ENCODE results near the gene SLC5A9.

The SLC5A9 gene

DNA sequence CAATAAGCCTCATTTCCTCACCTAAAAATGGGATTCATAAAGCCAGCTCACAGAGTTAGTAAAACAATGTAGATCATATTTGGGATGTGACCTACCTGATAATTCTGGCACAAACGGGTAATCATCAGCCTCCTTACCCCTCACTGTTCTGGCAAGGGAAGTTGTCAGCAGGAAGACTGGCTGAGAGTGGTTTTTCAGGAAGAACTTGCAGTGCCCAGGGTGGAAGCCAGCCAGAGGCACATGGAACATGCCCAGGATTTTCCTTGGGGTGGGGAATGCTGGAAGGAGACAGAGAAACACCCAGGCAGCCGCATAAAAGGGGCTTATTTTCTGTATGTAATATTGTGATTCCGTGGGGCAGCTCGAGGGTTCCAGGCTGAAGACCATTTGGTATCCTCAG is 7.7 kb upstream of the SLC5A9 start:
- no peak for DNase-seq

DNA sequence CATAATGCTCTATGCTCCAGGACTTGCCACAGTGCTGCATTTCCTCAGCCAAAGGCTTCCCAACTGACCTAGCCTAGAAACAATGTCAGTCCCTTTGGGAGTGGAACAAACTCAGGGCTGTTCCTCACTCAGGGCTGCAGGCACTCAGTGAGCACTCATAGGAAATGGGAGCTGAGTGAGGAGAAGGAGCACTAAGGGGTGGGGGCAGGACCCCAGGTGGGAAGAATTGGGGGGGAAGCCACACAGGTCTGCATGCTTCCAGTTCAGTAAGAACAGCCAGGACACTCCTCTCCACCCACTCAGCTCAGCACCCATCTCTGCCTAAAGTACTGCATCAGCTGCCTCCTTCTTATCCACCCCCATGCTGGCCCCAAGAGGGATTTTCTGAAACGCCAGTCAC is 7.3 kb upstream of the SLC5A9 start:
- no peak for DNase-seq

DNA sequence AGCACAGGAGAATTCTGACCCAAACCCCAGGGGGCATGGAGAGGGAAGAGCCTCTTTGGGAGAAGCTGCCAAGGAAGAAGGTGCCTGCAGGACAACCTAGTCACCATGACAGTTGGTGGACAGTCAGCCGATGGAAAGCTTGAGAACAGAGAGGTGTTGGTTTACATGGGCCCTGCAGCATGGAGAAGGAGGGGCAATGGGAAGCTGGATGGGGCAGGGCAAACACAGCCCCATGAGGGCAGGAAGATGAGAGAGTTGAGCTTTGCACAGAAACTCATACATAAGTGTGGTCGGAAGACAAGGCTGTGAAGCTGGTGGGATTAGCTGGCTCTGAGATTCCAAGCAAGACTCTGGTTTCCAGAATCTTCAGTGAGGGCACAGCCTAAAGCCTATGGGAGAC is 6.6 kb upstream of the SLC5A9 start:
- no peak for DNase-seq

DNA sequence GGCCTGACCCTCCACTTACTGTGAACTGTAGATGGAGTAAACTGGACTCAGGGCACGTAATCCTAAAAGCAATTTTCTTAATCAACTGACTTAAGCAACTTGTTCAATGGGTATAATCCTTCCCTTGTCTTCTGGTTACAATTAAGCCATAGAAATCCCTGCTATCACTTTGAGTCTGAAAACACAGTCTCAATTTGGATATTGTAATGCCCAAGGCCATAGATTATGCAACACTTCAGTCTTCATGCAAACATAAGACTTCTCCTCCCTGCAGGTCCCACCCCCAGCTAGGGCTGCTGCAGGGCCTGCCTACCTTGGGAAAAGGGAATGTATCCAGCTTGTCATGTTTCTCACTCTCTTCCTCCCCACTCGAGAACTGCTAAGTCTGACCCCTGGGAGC is 6.2 kb upstream of the SLC5A9 start:
- no peak for DNase-seq

DNA sequence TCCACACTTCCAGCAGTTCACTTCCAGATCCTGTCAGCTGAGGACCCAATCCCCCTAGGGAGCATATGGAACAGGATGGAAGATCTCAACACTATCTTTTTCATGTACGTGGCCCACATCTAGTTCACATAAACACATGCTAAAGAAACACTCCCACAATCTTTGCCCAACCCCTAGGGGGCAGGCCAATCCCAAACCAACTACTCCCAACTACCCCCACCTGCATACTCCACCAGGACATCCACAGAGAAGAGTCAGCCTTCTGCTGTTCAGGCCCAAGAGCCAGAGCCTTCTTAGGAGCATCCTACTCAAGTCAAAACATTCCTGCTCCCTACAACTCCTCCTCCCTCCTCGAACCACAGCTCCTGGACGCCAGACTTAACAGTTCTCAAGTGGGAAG is 5.6 kb upstream of the SLC5A9 start:
- DNase-seq, result no peak

DNA sequence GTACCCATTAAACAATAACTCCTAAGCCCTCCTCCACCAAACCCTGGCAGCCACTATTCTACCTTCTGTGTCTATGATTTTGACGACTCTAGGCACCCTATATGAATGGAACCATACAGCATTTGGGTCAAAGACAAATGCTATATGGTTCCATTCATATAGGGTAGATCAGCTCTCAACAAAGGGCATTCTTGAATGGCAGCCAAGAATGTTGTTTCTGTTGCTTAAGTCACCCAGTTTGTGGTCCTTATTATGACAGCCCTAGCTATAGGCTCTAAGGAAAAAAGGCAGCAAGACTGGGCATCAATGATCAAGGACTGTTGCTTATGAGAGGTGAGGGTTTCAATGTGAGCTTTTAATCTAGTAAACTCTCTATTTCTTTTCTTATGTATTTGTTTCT is 4.7 kb upstream of the SLC5A9 start:
- no peak for DNase-seq

DNA sequence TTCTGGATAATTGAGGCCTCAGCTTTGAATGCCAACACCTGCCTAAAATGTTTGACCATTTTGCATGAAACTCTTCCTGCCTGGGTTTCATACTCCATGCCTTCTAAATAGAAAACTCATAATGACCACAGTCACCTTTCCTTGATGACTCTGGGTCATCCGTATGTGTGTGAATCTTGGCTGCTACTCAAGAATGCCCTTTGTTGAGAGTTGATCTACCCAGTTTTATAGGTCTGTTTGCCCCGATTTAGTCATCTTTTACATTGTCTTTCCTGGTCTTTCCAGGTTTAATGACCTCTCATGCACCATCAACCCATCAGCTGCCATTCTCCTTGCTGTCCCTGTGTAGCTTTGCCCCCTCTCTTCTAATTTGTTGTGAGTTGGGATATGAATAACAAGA is 2.7 kb upstream of the SLC5A9 start:
- DNase-seq, result no peak

DNA sequence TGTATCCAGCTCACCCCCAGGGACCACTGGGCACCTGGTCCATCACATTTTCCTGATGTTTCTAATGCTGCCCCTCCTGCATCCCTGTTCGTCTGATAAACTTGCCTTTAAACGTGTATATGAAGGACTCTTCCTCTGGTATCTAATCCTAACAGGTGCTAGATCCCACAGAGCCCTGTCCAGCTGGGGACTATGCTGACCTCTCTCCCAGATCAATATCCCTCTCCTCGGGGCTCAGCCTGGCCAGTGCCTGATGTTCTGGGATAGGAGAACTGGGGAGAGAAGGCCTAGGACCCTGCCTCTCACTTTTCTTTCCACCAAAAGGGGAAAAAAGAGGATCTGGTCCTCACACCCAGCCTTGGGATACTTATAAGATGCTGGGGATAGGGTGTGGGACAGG is 1.4 kb upstream of the SLC5A9 start:
- no peak for DNase-seq

DNA sequence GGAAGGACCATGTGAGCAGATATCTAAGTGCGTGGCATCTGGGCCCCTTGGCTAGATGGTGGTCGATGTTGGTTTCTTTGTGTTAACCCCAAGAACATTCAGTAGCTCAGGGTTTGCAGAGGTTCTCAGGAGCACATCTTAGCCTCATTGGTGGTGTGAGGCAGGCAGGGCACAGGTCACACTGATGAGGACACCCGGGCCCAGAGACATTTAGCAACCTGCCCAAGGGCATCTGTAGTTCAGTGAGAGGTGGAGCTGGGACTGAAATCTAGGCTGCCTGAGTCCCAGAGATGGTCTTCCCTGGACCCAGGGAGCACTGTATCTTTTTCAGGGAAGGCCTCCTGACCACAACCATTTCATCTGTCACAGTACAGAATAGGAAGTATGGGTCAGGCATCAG is 859 bp upstream of the SLC5A9 start:
- DNase-seq, result no peak

DNA sequence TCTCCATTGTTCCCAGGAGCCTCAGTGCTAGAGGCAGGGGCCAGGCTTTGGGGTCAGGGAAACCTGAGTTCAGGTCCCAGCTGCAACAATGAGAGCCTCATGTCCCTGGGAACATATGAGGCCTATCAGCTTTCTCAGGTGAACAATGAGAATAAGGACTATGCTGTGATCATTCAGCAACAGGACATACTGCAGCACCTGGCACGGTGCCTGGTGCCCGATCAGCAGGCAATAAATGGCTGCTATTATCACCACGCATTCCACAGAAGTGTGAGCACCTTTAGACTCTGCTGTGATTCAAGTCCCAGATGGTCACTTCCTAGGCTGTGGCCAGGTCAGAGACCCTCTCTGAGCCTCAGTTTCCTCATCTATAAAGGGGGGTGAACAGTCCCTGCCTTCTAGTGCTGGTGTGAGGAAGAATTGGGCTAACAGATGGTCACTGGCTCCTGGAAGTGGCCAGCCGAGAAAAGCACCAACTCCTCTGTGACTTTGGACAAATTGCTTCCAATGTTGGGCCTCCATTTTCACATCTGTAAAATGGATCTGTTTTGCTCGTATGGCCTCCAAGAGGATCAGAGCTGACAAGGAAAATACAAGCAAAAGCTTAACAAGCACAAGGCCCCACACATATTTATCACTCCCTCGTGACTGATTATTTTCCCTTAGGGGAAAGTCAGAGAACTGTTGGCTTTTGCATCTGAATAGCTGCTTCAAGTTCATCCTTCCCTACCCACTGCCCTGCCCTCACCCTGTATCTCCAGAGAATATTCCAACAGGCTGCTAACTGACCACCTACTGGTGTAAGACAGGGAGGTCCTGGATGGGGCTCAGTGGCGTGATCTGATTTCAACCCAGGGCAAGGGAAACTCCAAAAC is 1.1 kb downstream of the SLC5A9 start:
- no peak for DNase-seq

DNA sequence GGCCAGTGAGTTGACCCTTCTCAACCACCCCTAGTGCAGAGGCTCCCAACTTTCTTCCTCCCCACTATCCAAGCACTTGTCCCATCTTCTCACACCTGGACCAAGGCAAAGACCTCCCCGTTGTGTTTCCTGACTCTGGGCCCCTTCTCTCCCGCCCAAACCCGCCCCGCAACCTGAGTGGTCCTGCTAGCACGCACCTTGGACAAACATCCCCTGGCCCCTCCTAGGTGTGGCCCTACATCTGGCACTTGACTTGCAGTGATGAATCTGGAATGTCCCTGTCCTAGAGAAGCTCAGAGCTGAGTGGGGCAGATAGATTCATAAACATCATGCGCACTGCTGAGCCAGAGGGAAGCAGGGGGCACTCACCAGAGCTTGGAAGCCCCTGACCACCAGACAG is 2.3 kb downstream of the SLC5A9 start:
- no peak for DNase-seq

DNA sequence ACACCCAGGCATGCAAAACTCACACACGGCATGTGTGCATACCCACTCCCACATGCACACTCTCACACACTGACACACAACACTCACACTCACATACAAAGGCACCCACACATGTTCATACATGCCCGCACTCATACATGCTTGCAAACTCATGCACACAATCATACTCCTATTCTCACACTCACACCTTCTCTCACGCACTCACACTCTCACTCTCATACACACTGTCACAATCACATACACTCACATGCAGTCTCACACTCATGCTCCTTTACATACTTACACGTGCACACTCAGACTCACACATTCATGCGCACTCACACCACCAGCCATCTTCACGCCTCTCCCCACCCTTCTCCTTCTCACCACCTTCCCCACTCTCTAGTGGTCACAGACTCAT is 3.1 kb downstream of the SLC5A9 start:
- no peak for DNase-seq

DNA sequence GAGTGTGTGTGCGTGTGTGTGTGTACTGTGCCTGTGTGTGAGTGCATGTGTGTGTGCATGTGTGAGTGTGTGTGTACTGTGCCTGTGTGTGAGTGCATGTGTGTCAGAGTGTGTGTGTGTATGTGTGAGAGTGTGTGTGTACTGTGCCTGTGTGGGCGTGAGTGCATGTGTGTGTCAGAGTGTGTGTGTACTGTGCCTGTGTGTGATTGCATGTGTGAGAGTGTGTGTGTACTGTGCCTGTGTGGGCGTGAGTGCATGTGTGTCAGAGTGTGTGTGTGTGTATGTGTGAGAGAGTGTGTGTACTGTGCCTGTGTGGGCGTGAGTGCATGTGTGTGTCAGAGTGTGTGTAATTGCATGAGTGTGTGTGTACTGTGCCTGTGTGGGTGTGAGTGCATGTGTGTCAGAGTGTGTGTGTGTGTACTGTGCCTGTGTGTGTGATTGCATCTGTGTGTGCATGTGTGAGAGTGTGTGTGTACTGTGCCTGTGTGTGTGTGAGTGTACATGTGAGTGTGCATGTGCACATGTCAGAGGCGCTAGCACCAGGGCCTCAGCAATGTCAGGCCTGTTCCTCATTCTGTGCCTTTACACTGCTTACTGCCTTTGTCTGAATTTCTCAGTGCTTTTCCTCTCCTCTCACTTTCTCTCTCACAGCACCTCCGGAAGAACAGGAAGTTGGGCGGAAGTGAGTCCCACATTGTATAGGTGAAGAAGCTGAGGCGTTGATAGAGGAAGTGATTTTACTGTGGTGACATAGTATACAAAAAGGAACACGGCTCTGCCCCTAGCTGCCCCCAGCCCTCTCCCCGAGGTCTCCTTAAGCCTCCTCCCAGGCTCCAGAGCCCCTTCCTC is 4.9 kb downstream of the SLC5A9 start:
- no peak for DNase-seq

DNA sequence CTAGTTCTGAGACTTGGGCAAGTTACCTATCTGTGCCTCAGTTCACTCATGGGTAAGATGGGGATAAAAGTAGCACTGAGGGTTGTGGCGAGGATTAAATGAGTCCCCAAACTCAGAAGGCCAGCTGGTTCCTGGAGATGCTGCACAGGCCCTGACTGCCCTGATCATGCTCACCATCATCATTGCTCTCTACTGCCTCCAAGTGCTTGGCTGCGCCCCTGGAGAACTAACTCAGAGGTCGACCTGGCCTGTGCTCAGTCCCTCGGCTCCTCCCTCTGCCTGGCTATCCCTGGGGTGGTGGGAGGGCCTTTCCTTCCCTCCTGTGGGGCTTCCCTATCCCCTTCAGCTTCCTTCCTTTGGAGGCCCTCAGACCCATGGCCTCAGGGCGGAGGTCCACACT is 5.6 kb downstream of the SLC5A9 start:
- DNase-seq, result no peak

DNA sequence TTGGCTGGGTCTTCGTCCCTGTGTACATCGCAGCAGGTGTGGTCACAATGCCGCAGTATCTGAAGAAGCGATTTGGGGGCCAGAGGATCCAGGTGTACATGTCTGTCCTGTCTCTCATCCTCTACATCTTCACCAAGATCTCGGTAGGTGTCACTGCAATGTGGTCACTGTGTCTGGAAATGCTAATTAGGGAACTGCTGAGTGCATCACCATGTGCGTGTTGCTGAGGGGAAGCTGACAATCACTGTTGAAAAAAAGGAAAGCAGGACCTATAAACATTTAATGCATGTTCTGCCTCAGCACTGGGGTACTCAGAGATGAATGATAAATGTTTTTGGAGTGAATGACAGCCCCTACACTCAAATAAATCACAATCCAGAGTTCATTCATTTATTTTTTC is 6.8 kb downstream of the SLC5A9 start:
- no peak for DNase-seq

DNA sequence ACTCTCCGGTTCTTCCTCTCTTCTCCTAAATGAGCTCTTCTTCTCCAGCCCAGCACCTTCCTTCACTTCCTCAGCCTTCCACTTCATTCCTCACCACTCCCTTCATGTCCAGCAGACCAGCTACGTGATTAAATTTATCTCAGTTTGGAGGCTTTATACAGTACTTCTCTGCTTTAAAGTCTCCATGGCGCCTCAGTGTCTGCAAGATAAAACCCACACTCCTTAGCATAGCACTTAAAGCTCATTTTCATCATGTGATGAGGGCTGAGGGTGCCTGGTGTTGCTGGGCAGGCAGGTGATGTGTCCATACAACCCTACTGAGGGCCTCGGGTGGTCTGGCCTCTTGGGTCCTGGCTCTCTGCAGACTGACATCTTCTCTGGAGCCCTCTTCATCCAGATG is 7.7 kb downstream of the SLC5A9 start:
- no peak for DNase-seq

DNA sequence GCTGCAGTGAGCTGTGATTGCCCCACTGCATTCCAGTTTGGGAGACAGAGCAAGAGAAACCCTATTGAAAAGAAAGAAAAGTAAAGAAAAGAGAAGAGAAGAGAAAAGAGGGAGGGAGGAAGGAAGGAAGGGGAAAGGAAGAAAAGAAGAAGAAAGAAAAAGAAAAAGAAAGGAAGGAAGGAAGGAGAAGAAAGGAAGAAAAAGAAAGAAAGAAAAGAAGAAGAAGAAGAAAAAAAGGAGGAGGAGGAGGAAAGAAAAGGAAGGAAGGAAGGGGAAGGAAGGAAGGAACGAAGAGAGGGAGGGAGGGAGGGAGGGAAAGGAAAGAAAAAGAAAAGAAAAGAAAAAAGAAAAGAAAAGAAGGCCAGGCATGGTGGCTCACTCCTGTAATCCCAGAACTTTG is 10.2 kb downstream of the SLC5A9 start:
- DNase-seq, result no peak

DNA sequence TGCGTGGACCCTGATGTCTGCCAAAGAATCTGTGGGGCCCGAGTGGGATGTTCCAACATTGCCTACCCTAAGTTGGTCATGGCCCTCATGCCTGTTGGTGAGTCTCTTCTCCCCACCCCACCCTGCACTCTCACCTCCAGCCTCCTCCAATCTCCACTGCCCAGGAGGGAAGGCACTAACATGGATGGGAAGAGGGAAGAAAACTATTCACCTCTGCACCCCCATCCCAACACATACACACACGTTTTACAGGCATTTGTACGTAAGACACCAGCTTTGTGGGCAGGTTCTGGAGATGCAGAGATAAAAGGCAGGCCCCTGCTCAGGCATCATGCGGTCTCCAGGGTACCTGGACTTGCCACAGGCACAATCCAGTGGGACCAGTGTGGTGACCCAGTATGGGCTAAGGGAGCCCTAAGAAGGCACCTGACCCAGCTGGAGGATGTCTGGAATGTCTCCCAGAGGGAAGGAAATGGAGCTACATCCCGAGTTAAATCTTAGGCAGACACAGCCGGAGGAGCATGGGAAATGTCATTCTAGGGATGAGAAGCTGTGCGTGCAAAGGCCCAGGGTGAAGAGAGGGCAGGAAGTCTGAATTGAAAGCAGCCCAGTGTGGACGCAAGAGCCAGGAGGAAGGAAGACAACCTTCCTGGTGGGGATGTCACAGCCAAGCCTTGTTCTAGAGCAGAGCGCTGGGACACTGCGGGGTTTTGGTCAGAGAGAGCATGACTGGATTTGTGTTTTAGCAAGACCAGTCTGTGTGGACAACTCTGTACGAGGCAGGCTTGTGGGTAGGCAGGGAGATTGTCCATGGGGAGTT is 11.4 kb downstream of the SLC5A9 start:
- no peak for DNase-seq

DNA sequence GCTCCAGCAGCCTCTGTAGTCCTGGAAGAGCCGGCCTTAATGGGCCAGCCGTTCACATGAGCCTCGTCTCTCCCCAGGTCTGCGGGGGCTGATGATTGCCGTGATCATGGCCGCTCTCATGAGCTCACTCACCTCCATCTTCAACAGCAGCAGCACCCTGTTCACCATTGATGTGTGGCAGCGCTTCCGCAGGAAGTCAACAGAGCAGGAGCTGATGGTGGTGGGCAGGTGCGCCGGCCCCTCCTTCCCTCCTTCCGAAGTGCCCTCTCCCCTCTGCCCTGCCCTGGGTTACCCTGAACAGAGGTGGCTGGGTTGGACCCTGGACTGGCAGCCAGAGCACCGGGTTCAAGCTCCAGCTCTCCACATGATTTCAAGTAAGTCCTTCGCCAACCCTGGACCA is 13.1 kb downstream of the SLC5A9 start:
- DNase-seq, result no peak

DNA sequence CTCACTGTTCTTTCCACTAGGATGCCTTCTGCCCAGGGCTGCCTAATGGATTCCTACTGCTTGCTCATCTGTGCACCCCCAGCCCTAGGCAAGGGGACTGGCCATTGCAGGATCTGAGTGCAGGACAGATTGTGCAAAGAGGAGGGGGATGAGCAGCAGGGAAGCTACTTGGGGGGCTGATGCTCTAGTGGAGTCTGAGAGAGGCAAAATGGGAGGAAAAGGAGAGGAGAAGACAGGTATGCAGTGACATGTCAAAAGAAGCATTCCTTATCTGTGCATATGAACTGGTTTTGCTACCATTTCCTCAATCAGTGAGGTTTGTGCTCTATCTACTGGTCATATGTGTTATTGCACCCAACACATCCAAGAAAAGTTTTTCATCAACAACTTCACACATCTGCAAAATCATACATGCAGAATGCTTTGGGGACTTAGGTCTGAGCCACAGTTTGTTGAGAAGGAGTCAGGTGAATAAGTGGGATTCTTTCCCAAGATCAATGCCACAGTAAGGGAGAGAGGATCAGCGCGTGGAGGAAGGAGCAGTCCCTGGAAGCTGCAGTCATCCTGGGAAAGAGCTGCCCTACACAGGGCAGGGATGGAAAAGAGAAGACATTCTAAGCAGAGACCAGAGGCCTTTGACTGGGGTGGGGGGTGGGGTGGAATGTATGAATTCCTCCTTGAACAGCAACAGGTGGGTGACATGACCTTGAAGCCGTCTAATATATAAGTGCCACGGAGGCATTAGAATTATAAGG is 14.4 kb downstream of the SLC5A9 start:
- DNase-seq, result peak; percentile 20

DNA sequence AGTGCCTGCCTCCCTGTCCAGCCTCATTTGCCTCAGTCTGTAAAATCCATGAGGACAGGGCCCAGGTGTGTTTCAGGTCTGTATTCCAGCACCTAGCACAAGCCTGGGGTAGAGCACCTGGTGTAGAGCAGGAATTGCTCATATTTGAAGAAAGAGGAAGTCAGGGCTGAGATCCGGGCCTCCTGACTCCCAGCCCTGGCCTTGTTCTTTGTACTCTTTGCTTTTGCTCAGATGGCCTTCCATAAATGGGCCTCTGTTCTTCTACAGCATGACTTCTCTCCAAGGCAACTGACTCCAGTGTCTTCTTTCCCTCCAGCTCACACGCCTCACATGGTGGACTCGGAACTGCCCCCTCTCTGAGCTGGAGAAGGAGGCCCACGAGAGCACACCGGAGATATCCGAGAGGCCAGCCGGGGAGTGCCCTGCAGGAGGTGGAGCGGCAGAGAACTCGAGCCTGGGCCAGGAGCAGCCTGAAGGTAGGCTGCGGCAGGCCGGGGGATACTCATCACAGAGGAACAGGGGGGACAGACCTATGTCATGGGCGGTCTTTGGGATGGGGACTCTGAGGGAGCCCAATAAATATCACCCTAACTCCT is 19.7 kb downstream of the SLC5A9 start:
- DNase-seq, result no peak

DNA sequence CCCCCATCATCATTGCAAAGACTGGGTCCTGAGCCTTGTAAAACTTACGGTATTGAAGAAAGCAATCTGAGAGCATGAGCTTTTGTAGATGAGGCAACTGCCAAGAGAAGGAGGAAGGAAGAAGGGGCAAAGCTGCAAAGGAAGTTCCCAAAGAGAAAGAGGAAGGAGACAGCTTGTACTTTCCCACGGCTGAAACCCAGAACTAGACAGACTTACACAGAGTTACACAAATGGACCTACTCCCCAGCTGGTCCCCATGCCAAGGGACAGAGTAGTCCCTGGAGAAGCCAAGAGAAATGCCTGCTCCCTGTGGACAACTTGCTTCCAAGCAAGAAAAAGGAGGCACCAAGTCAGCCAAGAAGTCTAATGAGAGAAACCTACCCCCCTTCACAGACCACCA is 22.6 kb downstream of the SLC5A9 start:
- no peak for DNase-seq

Measured in fibroblast of upper back skin (primary cell).